ENCODE measurements around the gene MTNR1A.

The MTNR1A gene

GRCh38 chr4:186561748-186562147, 6.4 kb upstream of the MTNR1A start:
- no peaks in the 10 kb centered on the region for H3F3A ChIP-seq (ENCODE audit: control insufficient read depth, insufficient read depth)
- no peak for TF ChIP-seq EZH2phosphoT487 (IDR thresholded peaks at IDR 0.05; ENCODE audit: borderline replicate concordance, low read length)
- TF ChIP-seq CTCF (IDR thresholded peaks at IDR 0.05; ENCODE audit: low read depth, low read length, poor library complexity, severe bottlenecking): no peak
- H3K4me1 ChIP-seq (ENCODE audit: control insufficient read depth, low read length): no peaks in the 10 kb centered on the region
- no peaks in the 10 kb centered on the region for H3K79me2 ChIP-seq (ENCODE audit: control insufficient read depth, low read length)
- no peaks in the 10 kb centered on the region for H3K27me3 ChIP-seq (ENCODE audit: control insufficient read depth, low read length)
- H3K36me3 ChIP-seq (ENCODE audit: control insufficient read depth, low read length): no peaks in the 10 kb centered on the region
- no peaks in the 10 kb centered on the region for H4K20me1 ChIP-seq (ENCODE audit: control insufficient read depth, insufficient read depth, low read depth, low read length)
- no peaks in the 10 kb centered on the region; the same call in 1 of the 2 replicates for H3K9me2 ChIP-seq (replicated peaks; ENCODE audit: control insufficient read depth, low read length)
- H3K27ac ChIP-seq (ENCODE audit: low read depth, low read length): no peak overlapping the region
- no peak overlapping the region for H3K4me3 ChIP-seq (ENCODE audit: low read length)
- H3K4me2 ChIP-seq (ENCODE audit: low read length): no peak overlapping the region
- no peaks in the 10 kb centered on the region for H3K9me3 ChIP-seq (ENCODE audit: control insufficient read depth, insufficient read depth, low read length)

- H3K4me2 ChIP-seq (ENCODE audit: low read length): no peak overlapping the region
- no peak overlapping the region for H3K4me3 ChIP-seq (ENCODE audit: low read length)
- H3K4me1 ChIP-seq (ENCODE audit: control insufficient read depth, low read length): no peaks in the 10 kb centered on the region
- TF ChIP-seq EZH2phosphoT487 (IDR thresholded peaks at IDR 0.05; ENCODE audit: borderline replicate concordance, low read length) (no peak), CTCF (IDR thresholded peaks at IDR 0.05; ENCODE audit: low read depth, low read length, poor library complexity, severe bottlenecking) (no peak)
- no peaks in the 10 kb centered on the region; the same call in 1 of the 2 replicates for H3K9me2 ChIP-seq (replicated peaks; ENCODE audit: control insufficient read depth, low read length)
- H3K36me3 ChIP-seq (ENCODE audit: control insufficient read depth, low read length): no peaks in the 10 kb centered on the region
- no peaks in the 10 kb centered on the region for H3K79me2 ChIP-seq (ENCODE audit: control insufficient read depth, low read length)
- no peaks in the 10 kb centered on the region for H3F3A ChIP-seq (ENCODE audit: control insufficient read depth, insufficient read depth)
- H3K9me3 ChIP-seq (ENCODE audit: control insufficient read depth, insufficient read depth, low read length): no peaks in the 10 kb centered on the region
- no peaks in the 10 kb centered on the region for H3K27me3 ChIP-seq (ENCODE audit: control insufficient read depth, low read length)
- no peaks in the 10 kb centered on the region for H4K20me1 ChIP-seq (ENCODE audit: control insufficient read depth, insufficient read depth, low read depth, low read length)
- no peak overlapping the region for H3K27ac ChIP-seq (ENCODE audit: low read depth, low read length)
These were observed 5.3 kb upstream of the MTNR1A start for GRCh38 chr4:186560647-186561046.

GRCh38 chr4:186557486-186557885, 2.1 kb upstream of the MTNR1A start:
- no peaks in the 10 kb centered on the region for H4K20me1 ChIP-seq (ENCODE audit: control insufficient read depth, insufficient read depth, low read depth, low read length)
- H3K79me2 ChIP-seq (ENCODE audit: control insufficient read depth, low read length): no peaks in the 10 kb centered on the region
- no peaks in the 10 kb centered on the region for H3K4me1 ChIP-seq (ENCODE audit: control insufficient read depth, low read length)
- H3K4me2 ChIP-seq (ENCODE audit: low read length): no peak overlapping the region
- H3F3A ChIP-seq (ENCODE audit: control insufficient read depth, insufficient read depth): no peaks in the 10 kb centered on the region
- no peaks in the 10 kb centered on the region; the same call in 1 of the 2 replicates for H3K9me2 ChIP-seq (replicated peaks; ENCODE audit: control insufficient read depth, low read length)
- TF ChIP-seq EZH2phosphoT487 (IDR thresholded peaks at IDR 0.05; ENCODE audit: borderline replicate concordance, low read length): no peak
- TF ChIP-seq CTCF (IDR thresholded peaks at IDR 0.05; ENCODE audit: low read depth, low read length, poor library complexity, severe bottlenecking): no peak
- no peaks in the 10 kb centered on the region for H3K27me3 ChIP-seq (ENCODE audit: control insufficient read depth, low read length)
- no peaks in the 10 kb centered on the region for H3K9me3 ChIP-seq (ENCODE audit: control insufficient read depth, insufficient read depth, low read length)
- no peak overlapping the region for H3K4me3 ChIP-seq (ENCODE audit: low read length)
- H3K36me3 ChIP-seq (ENCODE audit: control insufficient read depth, low read length): no peaks in the 10 kb centered on the region
- H3K27ac ChIP-seq (ENCODE audit: low read depth, low read length): no peak overlapping the region
